SKM-1 treated with dmso at 0.1 percent for 144 hours (cell line): ENCODE measurements around the gene HTR4.
A peak's percentile ranks its signal among the peaks of the same experiment; 100 is the strongest.
"Not testable (repeated sequence)": the region's sequence is repeated elsewhere in the genome, so short reads cannot be mapped to it uniquely, and the experiment has no call there.

Source experiments
- DNase-seq: peaks from one replicate; lab custom pipeline; 2025; ENCODE audit not compliant: unreplicated experiment; lab: John Stamatoyannopoulos, UW

HTR4 gene, protein sequence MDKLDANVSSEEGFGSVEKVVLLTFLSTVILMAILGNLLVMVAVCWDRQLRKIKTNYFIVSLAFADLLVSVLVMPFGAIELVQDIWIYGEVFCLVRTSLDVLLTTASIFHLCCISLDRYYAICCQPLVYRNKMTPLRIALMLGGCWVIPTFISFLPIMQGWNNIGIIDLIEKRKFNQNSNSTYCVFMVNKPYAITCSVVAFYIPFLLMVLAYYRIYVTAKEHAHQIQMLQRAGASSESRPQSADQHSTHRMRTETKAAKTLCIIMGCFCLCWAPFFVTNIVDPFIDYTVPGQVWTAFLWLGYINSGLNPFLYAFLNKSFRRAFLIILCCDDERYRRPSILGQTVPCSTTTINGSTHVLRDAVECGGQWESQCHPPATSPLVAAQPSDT

DNA sequence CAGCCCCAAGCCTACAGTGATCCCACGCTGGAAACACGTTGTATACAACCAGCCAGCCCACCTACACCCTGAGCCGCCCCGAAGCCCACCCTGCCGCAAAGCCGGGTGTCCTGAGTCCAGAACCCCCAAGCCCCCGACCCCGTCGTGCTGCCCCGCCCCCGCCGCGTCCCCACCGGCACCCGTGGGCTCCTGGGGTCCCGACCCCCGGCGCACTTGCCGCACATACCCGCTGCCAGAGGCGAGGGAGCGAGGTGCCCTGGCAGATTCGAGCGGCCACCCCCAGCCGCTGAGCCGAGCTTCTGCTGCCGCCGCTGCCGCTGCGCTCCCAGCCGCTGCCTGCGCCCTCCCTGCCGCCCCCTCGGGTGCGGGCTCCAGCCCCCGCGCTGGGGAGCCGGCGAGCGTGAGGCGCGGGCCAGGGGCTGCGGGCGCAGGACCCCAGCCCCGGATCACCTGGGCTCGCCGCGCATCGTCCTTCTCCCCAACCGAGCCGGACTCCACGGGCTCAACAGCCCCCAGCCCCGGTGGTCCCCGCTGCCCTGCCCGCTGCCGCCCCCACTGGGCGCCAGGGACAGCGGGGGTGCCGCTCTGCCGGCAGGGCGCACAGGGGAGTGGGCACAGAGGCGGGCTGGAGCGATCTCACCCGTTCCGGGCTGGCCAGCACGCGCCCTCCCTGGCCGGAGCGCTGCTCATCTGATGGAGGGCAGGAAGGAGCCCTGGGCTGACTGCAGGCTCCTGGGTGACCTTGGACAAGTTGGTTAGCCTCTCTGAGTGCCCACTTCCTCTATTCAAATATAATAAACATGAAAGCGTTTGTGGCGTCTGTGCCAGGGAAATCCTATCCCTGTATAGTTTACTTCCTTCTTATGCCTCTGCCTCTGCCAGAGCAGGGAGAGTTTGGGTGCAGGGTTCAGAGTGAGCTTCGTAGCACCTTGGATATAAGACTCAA lies at the start of gene HTR4:
TSS of gene HTR4 (minus strand) at position 692 of the 946 bp plus-strand sequence. CDS start 17,513 bp downstream, outside the sequence.
- DNase-seq = no peak

DNA sequence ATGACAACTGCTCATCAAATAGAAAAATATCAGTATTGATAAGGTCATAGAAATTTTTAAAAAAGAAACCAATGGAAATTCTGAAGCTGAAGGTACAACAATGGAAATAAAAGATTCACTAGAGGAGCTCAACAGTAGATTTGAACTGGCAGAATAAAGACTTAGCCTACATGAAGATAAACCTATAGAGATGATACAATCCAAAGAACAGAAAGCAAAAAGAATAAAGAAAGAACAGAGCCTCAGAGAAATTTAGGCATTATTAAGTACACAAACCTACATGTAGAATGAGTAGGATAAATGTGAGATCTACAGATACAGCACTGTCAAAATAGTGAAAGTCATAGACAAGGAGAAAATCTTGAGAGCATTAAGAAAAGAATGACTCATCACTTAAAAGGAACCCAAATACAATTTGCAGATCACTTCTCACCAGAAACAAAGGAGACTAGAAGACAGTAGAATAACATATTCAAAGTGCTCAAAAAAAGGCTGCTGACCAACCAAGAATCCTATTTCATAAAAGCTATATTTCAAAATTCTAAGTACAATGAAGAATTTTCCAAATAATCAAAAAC lies 47.8 kb upstream of the HTR4 start:
- DNase-seq = no peak

DNA sequence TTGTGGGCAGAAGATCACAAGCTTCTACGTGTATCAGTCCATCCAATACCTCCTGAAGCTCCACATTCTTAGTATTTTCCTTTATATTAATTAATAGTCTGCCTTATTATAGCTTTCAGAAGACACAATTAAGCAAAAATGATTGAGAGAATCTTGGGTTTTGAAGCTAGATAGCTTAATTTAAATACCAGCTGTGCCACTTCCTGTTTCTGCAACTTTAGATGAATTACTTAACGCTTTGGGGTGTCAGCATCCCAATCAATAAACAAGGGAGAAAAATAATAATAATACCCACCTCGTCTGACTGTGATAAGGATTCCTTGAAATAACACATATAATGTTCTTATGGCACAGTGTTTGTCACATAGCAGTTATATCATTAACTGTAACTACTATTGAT lies 44.7 kb upstream of the HTR4 start:
- DNase-seq = no peak

DNA sequence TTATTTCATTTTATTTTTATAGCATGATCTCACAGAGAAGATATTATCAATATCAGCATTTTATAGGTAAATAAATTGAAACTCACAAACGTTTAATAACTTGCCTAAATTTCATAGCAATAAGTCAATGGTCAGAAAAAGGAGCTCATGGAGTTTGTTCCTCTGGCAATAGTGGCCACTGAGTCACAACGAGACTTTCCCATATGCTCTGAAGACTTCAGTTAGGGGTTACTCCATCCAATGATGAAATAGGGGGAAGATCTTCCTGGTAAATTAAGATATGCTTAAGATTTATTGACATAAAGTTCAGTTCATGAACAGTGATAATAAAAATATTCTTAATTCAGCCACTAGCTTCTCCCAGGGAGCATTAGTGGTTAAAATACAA lies 43.5 kb upstream of the HTR4 start:
- no peak for DNase-seq

DNA sequence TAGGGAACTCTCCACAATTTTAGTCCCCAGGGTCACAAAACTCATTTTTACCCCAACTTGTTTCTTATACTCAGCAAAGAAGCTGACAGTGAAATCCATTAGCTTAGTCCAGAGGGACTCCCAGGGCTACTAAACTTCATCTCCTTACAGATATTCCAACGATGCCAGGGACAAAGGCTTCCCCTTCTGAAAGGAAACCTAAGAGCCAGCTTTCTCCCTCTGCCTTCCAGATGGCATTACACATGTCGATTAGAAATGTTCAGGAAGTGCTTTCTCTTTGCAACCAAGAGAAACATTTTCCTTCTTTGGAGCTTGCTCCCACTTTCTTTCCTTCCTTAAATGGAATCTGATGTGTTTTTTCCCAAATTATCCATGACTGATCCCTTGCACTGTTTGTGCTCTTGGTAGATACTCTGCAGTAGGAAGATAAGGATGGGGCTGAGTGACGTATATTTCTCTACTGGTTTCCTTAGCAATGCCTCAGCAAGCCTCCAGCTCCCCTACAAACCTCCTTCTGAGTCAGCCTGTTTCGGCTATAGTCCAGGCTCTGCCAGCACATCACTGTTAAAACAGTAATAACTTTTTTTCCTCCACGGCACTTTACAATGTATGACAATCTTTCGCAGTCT lies 43.0 kb upstream of the HTR4 start:
- no peak for DNase-seq

DNA sequence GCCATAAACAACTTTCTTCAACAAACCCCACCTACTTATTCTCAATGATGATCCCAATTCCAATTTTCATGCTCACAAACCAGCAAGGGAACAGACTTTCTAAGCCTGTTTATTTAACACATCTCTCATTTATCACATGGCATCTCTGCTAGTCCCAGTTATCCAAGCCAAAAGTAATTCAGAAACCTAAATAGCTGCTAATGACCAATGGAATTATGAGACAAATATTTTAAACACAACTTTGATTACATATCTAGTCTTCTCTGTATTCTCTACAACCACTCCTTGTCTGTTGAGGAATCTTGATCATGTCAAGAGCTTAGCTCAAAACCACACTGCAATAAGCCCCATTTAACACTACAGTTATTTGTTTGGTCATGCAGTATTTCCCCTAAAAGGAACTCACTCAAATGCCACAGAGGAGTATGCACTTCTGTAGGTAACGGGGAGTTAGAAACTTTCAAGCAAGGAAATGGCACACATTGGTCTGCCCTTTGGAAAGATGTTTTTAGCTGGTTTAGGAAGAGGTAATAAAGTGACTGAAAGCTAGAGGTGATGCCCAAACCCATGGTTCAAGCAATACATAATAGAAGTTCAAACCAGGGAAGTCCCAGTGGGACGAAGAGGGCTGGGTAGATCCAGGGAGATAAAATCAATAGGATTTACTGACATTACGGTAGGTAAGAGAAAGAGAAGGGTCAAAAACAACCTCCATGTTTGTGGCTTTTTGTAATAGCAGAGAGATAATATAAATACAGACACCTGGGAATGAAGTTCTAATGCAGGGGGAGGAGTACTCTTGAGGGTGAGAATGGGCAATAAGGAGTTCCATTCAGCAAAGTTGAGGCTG lies 42.1 kb upstream of the HTR4 start:
- DNase-seq = no peak

DNA sequence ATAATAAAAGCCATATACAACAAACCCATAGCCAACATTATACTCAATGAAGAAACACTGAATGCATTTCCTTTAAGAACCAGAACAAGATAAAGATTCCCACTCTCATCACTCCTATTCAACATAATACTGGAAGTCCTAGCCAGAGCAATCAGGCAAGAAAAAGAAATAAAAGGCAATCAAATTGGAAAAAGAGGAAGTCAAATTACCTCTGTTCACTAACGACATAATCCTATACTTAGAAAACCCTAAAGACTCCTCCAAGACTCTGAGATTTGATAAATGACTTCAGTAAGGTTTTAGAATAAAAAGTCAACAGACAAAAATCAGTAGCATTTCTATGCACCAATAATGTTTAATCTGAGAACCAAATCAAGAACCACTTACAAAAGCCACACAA lies 36.6 kb upstream of the HTR4 start:
- DNase-seq = no peak

DNA sequence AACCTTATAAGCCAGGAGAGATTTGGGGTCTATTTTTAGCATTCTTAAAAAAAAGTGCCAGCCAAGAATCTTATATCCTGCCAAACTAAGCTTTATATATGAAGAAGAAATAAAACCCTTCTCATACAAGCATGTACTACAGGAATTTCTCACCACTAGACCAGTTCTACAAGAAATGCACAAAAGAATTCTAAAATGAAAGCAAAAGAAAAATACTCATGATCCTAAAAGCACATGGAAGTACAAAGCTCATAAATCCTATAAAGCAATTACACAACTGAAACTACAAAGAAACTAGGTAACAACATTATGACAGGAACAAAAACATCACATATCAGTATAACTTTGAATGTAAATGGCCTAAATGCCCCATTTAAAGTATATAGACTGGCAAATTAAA lies 34.5 kb upstream of the HTR4 start:
- no peak for DNase-seq

DNA sequence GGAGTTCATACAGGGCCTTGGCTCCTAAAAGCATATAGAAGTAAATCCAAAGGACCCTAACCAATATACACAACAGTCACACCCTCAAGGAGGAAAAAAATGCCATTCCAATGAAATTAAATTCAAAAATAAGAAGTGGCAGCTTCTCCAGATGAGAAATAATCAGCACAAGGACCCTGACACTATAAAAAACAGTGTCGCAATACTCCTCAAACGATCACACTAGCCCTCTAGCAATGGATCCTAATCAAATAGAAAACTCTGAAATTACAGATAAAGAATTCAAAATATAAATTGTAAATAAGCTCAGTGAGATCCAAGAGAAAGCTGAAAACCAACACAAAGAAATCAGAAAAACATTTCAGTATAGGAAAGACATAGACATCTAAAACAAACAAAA lies 33.5 kb upstream of the HTR4 start:
- no peak for DNase-seq

DNA sequence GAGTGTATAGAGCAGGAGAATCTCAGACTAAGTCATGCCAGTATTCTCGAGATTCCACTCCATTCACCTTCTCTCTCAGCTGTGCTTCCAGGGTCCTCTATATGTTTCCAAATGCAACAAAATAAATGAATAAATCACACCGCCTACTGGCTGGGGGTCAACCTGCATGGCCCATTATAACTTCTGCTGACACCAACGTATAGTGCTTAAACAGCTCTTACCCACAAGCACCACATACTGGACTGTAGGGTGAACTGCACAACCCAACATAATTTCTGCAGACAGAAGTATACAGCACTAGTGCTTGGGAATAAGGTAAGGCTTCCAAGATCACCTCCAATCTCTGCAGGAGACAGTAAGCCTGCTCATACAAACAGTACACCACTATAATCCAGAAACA lies 33.1 kb upstream of the HTR4 start:
- peak; percentile 25 for DNase-seq

DNA sequence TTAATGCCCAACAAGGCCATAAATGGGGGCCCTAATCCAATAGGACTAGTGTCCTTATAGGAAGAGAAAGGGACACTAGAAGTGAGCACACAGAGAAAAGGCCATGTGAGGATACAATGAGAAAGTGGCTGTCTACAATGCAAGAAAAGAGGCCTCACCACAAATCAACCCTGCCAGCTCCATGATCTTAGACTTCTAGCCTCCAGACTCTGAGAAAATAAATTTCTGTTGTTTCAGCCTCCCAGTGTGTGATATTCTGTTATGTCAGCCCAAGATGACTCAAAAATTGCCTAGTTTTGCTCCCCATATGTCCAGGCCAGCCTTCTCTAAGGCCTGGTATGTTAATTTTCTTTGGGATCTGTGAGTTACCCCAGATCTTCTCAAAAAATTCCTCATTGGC lies 32.3 kb upstream of the HTR4 start:
- no peak for DNase-seq

DNA sequence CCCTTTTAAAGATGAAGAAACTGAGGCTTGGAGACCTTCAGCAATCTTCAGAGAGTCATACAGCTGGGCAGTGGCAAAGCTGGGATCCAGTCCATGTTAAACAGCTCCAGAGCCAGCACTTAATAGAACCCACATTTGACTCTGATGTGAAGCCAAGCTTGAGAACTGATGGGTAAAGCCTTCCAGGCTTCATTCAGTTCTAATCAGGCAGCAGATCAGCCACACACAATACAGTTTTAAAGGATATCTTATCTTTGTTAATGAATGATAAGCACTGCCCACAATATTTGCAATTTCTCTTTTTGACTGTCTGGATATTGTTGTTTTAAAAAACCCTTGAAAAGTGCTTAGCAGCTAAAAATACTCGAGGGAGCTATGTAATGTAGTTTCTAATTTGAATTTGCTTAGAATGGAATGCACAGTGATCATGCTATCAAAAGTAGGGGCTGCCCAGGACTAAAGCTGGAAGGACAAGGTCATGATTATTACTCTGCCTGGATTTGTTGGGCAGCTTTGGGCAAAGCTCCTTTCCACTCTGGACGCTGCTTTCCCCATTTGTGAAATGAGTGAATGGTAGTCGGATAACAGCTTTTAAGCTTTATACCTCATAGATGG lies 31.3 kb upstream of the HTR4 start:
- no peak for DNase-seq

DNA sequence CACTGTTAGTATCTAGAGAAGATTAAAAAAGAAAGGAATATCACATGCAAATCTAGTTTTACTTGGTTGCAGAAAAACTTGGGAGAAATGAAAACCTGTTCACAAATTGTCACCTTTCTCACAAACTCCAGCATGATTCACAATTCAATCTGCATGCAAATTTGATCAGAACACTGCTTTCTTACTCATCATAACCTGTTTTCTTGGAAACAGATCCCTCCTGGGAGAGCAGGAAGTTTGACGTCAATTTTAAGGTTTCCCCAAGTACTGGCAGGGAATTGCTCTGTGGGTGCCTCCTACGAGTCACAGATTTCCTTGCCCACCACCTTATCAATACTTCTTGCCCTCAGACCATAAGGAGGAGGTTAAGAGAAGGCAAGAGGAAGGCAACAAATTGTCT lies 30.2 kb upstream of the HTR4 start:
- no peak for DNase-seq

DNA sequence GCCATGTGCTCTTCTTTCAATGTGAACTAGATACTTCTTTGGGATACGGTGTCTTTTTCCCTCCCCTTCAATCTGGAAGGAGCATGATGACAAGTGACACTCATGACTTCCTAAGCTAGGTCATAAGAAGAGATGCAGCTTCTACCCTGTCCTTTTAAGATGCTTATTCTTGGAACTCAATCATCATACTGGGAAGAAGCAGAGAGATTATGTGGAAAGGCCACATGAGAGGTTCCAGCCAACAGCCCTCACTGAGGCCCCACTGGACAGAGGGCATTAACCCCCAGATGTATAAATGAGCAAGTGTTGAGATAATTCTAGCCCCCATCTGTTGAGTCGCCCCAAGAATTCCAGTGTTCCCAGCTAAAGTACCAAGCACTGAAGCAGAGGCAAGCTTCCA lies 29.3 kb upstream of the HTR4 start:
- DNase-seq = no peak

DNA sequence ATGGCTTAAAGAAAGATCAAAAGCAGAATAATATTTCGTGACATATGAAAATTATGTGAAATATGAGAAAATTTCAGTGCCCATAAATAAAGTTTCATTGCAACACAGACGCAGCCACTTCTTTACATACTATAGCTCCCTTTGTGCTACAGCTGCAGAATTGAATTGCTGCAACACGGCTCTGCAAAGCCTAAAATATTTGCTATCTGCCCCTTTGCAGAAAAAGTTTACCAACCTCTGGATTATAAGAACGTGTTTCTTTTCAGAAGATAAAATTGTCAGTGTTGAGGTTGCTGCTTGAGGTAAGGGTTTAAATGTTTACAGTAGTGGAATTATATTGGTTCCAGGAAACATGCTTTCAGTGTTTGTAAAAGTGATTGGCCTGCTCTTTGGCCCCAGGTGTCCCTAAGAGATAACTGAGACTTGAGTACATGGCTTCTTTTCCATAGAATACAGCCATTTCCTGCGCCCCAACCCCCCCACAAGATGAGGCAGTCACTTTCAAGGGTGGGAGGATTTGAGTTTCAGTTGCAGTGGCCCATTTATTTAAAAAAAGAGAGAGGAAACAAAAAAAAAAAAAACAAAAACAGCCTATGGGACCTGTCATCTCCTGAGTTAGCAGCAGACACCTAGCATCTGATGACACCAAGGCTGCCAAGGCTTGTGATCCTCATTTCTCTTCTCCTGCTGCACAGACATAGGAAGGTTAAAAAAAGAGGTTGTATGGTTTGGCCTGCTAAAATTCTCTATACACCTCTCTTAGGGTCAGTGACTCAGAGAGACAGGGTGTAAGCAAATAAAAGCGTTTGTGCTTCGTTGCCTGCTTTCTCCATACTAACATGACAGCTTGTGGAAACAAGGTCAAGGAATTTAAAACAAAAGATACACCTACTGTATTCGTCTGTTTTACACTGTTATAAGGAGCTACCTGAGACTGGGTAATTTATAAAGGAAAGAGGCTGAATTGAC lies 28.0 kb upstream of the HTR4 start:
- no peak for DNase-seq

DNA sequence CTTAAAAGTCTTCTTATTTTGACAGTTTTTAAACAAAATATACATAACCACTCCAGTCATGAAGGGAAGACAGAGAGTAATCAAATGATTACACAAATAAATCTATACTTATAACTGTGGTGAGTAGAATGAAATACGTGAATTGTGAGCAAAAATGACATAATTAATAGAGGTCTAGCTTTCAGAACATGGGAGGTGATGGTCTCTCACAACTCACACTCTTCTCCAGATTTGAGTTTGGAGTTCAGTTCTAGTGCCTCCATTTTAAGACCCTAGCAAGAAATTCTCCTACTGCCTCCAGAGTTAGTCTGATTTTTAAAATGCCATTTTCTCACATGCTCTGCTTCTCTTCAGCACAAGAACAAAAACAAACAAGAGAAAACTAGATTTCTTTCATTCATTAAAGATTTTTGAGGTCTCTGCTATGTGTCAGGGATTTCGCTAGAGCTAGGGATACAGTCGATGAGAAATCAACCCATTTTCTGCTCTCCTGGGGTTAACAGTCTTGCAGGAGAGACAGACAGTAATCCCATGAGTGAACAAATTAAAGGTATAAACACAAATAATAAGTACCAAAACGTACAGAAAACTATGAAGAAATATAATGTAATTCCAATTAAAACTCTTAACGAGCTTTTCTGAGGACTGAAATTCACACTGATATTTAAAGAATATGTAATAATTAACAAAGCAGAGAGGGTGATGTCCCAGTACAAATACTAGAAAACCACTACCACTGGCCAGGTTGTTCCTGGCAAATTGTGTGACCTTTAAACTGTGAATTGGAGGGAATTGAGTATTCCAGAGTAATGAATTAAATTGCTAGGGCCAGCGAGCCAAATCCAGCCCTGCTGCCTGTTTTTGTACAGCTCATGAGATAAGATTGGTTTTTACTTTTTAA lies 27.1 kb upstream of the HTR4 start:
- no peak for DNase-seq

DNA sequence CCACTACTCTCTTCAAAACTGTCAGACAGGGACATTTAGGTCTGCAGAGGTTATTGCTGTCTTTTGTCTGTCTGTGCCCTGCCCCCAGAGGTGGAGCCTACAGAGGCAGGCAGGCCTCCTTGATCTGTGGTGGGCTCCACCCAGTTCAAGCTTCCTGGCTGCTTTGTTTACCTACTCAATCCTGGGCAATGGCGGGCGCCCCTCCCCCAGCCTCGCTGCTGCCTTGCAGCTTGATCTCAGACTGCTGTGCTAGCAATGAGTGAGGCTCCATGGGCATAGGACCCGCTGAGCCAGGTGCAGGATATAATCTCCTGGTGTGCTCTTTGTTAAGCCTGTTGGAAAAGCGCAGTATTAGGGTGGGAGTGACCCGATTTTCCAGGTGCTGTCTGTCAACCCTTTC lies 19.4 kb upstream of the HTR4 start:
- DNase-seq = not testable (repeated sequence)

DNA sequence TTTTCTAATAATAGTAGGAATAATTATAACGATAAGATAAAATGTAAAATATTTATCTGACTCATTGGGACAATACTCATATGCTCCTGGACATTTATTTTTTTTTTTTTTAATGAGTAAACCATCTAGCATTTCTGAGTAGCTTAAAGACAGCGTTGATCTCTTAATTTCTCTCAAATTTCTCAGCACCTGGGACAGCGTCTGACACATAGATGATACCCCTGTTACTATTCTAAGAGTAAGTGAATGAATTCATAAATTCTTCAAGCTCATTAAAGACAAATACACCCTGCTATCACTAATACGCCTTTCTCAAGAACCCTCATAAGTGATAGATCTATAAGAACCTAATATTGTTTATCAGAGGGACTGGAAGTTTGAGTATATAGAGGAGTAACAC lies 12.0 kb upstream of the HTR4 start:
- no peak for DNase-seq
